Gastroesophageal sphincter (tissue), 3 donors: ENCODE results near the gene MBTPS1.

Experiments
- CTCF ChIP-seq, 4 experiments: fragments of 200-600 bp in 2 of 4; fragments of 450-650 bp in 2 of 4; sonication (generic) in 1 of 4; IDR thresholded peaks; one replicate each; pipeline ENCODE4 v1.5.1; 2017 to 2019; ENCODE audit warnings: antibody characterized with exemption in 4 of 4, mild to moderate bottlenecking in 2 of 4, moderate library complexity in 2 of 4
- POLR2A ChIP-seq, 2 donors: fragments of 450-650 bp; IDR thresholded peaks; one replicate each; pipeline ENCODE4 v1.6.1; 2017; ENCODE audit warnings: antibody characterized with exemption in 2 of 2, mild to moderate bottlenecking in 2 of 2, moderate library complexity in 1 of 2

- TF ChIP-seq CTCF (IDR thresholded peaks at IDR 0.05), result no peak
- no peak for TF ChIP-seq POLR2A (IDR thresholded peaks at IDR 0.05)
These were observed 4.3 kb upstream of the MBTPS1 start for GRCh38 chr16:84121007-84121406.
